PC-3 (cell line): ENCODE data around the gene PTPRA. TPM values are rescaled to one million over a fixed set of nuclear protein-coding genes. Genes with fewer than 3 reads are reported as not detected.

ENCODE experiments used
- ATAC-seq: fragments of 200-7000 bp; cut with Tn5 transposase; 2 replicates; pipeline ENCODE4 v1.9.1; 2020; ENCODE audit warnings: mild to moderate bottlenecking, moderate library complexity
- BruUV-seq: library from RNA; stranded (reverse); fragments of 400-500 nt; replicated peaks from 2 replicates; lab custom pipeline; 2021; lab: Mats Ljungman, UMichigan
- CTCF ChIA-PET: fragments of 300-600 bp; sonication (Branson Sonifier 250); formaldehyde crosslinking; loops from one replicate; lab custom pipeline; 2022; ENCODE audit warnings: antibody characterized with exemption; lab: Charles Lee
- POLR2A ChIA-PET: fragments of 300-600 bp; sonication (Branson Sonifier 250); formaldehyde crosslinking; loops from one replicate; lab custom pipeline; 2022; ENCODE audit warnings: antibody characterized with exemption; ENCODE audit not compliant: unreplicated experiment; lab: Charles Lee
- DNase-seq: peaks from one replicate; pipeline ENCODE4 v3.0.0-alpha.2; 2015
- H2AFZ ChIP-seq: fragments of 300-600 bp; sonication (generic); 2 replicates; pipeline ENCODE4 v1.6.0; 2016; ENCODE audit warnings: antibody characterized with exemption, low read length
- H3F3A ChIP-seq: fragments of 300-600 bp; sonication (generic); one replicate; pipeline ENCODE4 v1.6.0; 2017; ENCODE audit warnings: antibody characterized with exemption, low read length, control low read depth, mild to moderate bottlenecking; ENCODE audit not compliant: unreplicated experiment
- H3K27ac ChIP-seq: fragments of 300-600 bp; sonication (generic); 2 replicates; pipeline ENCODE4 v1.5.1; 2016; ENCODE audit warnings: mild to moderate bottlenecking, low read length
- H3K27me3 ChIP-seq: fragments of 300-600 bp; sonication (generic); 2 replicates; pipeline ENCODE4 v1.6.1; 2016; ENCODE audit warnings: low read length, mixed read lengths
- H3K36me3 ChIP-seq: fragments of 300-600 bp; sonication (generic); 2 replicates; pipeline ENCODE4 v1.6.1; 2016; ENCODE audit warnings: low read depth, mixed run types, low read length, mixed read lengths
- H3K4me1 ChIP-seq: fragments of 300-600 bp; sonication (generic); 2 replicates; pipeline ENCODE4 v1.5.1; 2016; ENCODE audit warnings: low read length; ENCODE audit not compliant: insufficient read depth
- H3K4me2 ChIP-seq: fragments of 300-600 bp; sonication (generic); 2 replicates; pipeline ENCODE4 v1.6.0; 2016; ENCODE audit warnings: low read length
- H3K4me3 ChIP-seq: fragments of 300-600 bp; sonication (generic); 2 replicates; pipeline ENCODE4 v1.5.1; 2016; ENCODE audit warnings: mild to moderate bottlenecking, low read length, mixed read lengths
- H3K79me2 ChIP-seq: fragments of 300-600 bp; sonication (generic); 2 replicates; pipeline ENCODE4 v1.6.1; 2017; ENCODE audit warnings: low read length, mixed read lengths
- H3K9ac ChIP-seq: fragments of 300-600 bp; sonication (generic); 2 replicates; pipeline ENCODE4 v1.6.0; 2016; ENCODE audit warnings: mild to moderate bottlenecking, low read length
- H3K9me2 ChIP-seq: fragments of 300-600 bp; sonication (generic); replicated peaks from 2 replicates; pipeline ENCODE4 v1.6.1; 2016; ENCODE audit warnings: mixed run types, low read length, mixed read lengths
- H3K9me3 ChIP-seq: fragments of 300-600 bp; sonication (generic); 2 replicates; pipeline ENCODE4 v1.6.1; 2016; ENCODE audit warnings: low read length, mixed read lengths
- H4K20me1 ChIP-seq: fragments of 300-600 bp; sonication (generic); 2 replicates; pipeline ENCODE4 v1.6.1; 2016; ENCODE audit warnings: low read length, mixed read lengths
- EZH2 ChIP-seq: fragments of 300-600 bp; sonication (generic); IDR thresholded peaks from one replicate; pipeline ENCODE4 v1.6.1; 2017; ENCODE audit warnings: antibody characterized with exemption, mild to moderate bottlenecking, low read length; ENCODE audit not compliant: unreplicated experiment
- EZH2phosphoT487 ChIP-seq: fragments of 300-600 bp; sonication (generic); IDR thresholded peaks from 2 replicates; pipeline ENCODE4 v1.6.1; 2018; ENCODE audit warnings: mild to moderate bottlenecking, antibody characterized with exemption, low read length, borderline replicate concordance
- intact Hi-C: fragments of 100-400 bp; cut with micrococcal nuclease; formaldehyde crosslinking; loops from 2 replicates; pipeline ENCODE4 v1.9.0; 2023
- total RNA-seq: library from RNA; depleted of rRNA; stranded (reverse); fragments of >200 nt; gene quantifications from 2 replicates; pipeline ENCODE4 v1.2.3, GENCODE V29; 2014
- TF ChIP-seq, protein P1 (sequence below): fragments of 300-600 bp; sonication (generic); conservative IDR thresholded peaks from 2 replicates; pipeline ENCODE4 v1.5.1; 2017; ENCODE audit warnings: antibody characterized with exemption, low read depth, mild to moderate bottlenecking, low read length

The PTPRA gene
- total RNA-seq, 1 experiment from 2014 or later, result 35.0 TPM

GRCh38 chr20:2909953-2910352 lies 36.7 kb downstream of the PTPRA start:
- Histone ChIP-seq H4K20me1 (no peaks in the 10 kb centered on the region), H3F3A (no peaks in the 10 kb centered on the region), H3K36me3 (no peaks in the 10 kb centered on the region), H3K4me1 (no peaks in the 10 kb centered on the region), H3K79me2 (no peaks in the 10 kb centered on the region), H3K9me2 (no peaks in the 10 kb centered on the region), H3K27me3 (no peaks in the 10 kb centered on the region), H3K4me3 (no peak overlapping the region), H3K9me3 (no peaks in the 10 kb centered on the region), H3K9ac (no peak overlapping the region), H2AFZ (no peak overlapping the region), H3K27ac (no peak overlapping the region), H3K4me2 (no peak overlapping the region)
- CTCF ChIA-PET, result no interaction called here
- DNase-seq, result no peak
- POLR2A ChIA-PET, result interaction anchor here (0.6 kb wide), 1 partner anchor 1707 kb away, joined by 5 read pairs; the partner anchor contains the start of gene C20orf202
- BruUV-seq, result no TSS peak
- no peak for ATAC-seq
- intact Hi-C loops, result no loop called here
- TF ChIP-seq, protein P1, sequence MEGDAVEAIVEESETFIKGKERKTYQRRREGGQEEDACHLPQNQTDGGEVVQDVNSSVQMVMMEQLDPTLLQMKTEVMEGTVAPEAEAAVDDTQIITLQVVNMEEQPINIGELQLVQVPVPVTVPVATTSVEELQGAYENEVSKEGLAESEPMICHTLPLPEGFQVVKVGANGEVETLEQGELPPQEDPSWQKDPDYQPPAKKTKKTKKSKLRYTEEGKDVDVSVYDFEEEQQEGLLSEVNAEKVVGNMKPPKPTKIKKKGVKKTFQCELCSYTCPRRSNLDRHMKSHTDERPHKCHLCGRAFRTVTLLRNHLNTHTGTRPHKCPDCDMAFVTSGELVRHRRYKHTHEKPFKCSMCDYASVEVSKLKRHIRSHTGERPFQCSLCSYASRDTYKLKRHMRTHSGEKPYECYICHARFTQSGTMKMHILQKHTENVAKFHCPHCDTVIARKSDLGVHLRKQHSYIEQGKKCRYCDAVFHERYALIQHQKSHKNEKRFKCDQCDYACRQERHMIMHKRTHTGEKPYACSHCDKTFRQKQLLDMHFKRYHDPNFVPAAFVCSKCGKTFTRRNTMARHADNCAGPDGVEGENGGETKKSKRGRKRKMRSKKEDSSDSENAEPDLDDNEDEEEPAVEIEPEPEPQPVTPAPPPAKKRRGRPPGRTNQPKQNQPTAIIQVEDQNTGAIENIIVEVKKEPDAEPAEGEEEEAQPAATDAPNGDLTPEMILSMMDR, result no peak

DNA sequence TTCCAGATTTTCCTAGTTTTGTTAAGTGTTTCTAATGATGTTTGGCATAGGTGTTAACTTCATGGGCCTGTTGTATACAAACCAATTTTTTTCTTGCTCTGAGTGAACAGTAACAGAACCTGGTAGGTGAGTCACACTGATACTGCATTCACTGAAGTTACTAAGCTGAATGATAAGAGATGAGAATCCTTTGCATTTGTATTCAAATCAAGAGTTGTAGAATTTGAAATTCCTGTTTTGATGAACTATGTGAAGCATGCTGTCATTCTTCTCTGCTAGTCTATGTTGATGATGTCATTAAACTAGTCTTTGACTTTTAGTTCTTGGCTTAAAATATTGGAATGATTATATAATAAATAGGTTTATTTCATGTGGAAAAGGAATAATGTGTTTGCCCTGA lies 37.9 kb downstream of the PTPRA start:
- Histone ChIP-seq H3F3A (no peaks in the 10 kb centered on the region), H3K9ac (no peak overlapping the region), H3K4me3 (no peak overlapping the region), H3K9me2 (no peaks in the 10 kb centered on the region), H3K27me3 (no peaks in the 10 kb centered on the region), H4K20me1 (no peaks in the 10 kb centered on the region), H3K4me1 (no peaks in the 10 kb centered on the region), H3K27ac (no peak overlapping the region), H3K9me3 (no peaks in the 10 kb centered on the region), H2AFZ (no peak overlapping the region), H3K4me2 (no peak overlapping the region), H3K79me2 (no peaks in the 10 kb centered on the region), H3K36me3 (no peaks in the 10 kb centered on the region)
- intact Hi-C loops, result no loop called here
- no peak for DNase-seq
- ATAC-seq, result no peak
- POLR2A ChIA-PET, result no interaction called here
- no TSS peak for BruUV-seq
- CTCF ChIA-PET, result no interaction called here
- TF ChIP-seq EZH2, result no peak
- no peak for TF ChIP-seq EZH2phosphoT487
- TF ChIP-seq, protein P1, result no peak

DNA sequence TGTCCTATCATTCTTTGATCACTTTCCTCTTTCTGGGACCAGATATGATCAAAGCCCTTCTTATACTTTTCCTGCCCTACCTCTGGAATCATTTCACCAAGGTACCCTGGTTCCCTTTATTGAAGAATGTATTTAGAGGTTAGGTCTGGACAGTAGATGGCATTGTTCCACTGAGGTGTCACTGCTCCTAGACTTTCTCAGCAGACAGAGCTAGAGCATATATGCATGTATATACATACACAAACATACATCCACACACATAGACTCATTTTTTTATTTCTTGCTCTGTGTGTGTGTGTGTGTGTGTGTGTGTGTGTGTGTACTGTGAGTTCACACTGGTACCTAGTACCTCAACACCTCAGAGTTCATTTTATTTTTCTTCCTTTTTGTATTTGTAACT lies 40.9 kb downstream of the PTPRA start:
- H3K9ac ChIP-seq, result no peak overlapping the region
- no TSS peak for BruUV-seq
- DNase-seq (peak; percentile 50), ATAC-seq (peak; percentile 83)
- no peaks in the 10 kb centered on the region for H3K36me3 ChIP-seq
- no peaks in the 10 kb centered on the region for H4K20me1 ChIP-seq
- CTCF ChIA-PET, result interaction anchor here (0.6 kb wide), 1 partner anchor 87 kb away, joined by 9 read pairs; no protein-coding TSS in a partner anchor
- intact Hi-C loops, result loop anchor here (1.0 kb wide), 1 partner anchor 87 kb away; no protein-coding TSS in a partner anchor
- H3K9me2 ChIP-seq, result no peaks in the 10 kb centered on the region
- H2AFZ ChIP-seq, result no peak overlapping the region
- H3K27me3 ChIP-seq, result no peaks in the 10 kb centered on the region
- no peak overlapping the region for H3K27ac ChIP-seq
- peaks cover 14% of the 10 kb centered on the region for H3K79me2 ChIP-seq
- no peak for TF ChIP-seq EZH2
- TF ChIP-seq, protein P1, result peak; percentile 55; the same call in 1 of the 2 replicates
- no peaks in the 10 kb centered on the region for H3K9me3 ChIP-seq
- no peak overlapping the region for H3K4me2 ChIP-seq
- H3K4me3 ChIP-seq, result no peak overlapping the region
- peaks cover 7% of the 10 kb centered on the region for H3K4me1 ChIP-seq
- H3F3A ChIP-seq, result no peaks in the 10 kb centered on the region
- POLR2A ChIA-PET, result no interaction called here
